NT2/D1 (cell line): Measurements from ENCODE around the gene CRADD.
"Not testable (repeated sequence)": the region's sequence is repeated elsewhere in the genome, so short reads cannot be mapped to it uniquely, and the experiment has no call there.

Experiments
- YY1 ChIP-seq: IDR thresholded peaks from 2 replicates; pipeline ENCODE4 v1.6.1; 2011; ENCODE audit not compliant: insufficient read length, insufficient read depth
- ZNF274 ChIP-seq: IDR thresholded peaks from 2 replicates; pipeline ENCODE4 v1.6.1; 2011; ENCODE audit warnings: mild to moderate bottlenecking, low read depth, low read length

GRCh38 chr12:93871566-93871965, 194.4 kb downstream of the CRADD start:
- not testable (repeated sequence) for TF ChIP-seq ZNF274, YY1
